PC-3 (cell line): ENCODE measurements around the gene TYRO3. TPM values are rescaled to one million over a fixed set of nuclear protein-coding genes. Genes with fewer than 3 reads are reported as not detected.

ENCODE experiments used
- ATAC-seq: fragments of 200-7000 bp; cut with Tn5 transposase; 2 replicates; pipeline ENCODE4 v1.9.1; 2020; ENCODE audit warnings: mild to moderate bottlenecking, moderate library complexity
- BruUV-seq: library from RNA; stranded (reverse); fragments of 400-500 nt; replicated peaks from 2 replicates; lab custom pipeline; 2021; lab: Mats Ljungman, UMichigan
- CTCF ChIA-PET: fragments of 300-600 bp; sonication (Branson Sonifier 250); formaldehyde crosslinking; loops from one replicate; lab custom pipeline; 2022; ENCODE audit warnings: antibody characterized with exemption; lab: Charles Lee
- POLR2A ChIA-PET: fragments of 300-600 bp; sonication (Branson Sonifier 250); formaldehyde crosslinking; loops from one replicate; lab custom pipeline; 2022; ENCODE audit warnings: antibody characterized with exemption; ENCODE audit not compliant: unreplicated experiment; lab: Charles Lee
- DNase-seq: peaks from one replicate; pipeline ENCODE4 v3.0.0-alpha.2; 2015
- H2AFZ ChIP-seq: fragments of 300-600 bp; sonication (generic); 2 replicates; pipeline ENCODE4 v1.6.0; 2016; ENCODE audit warnings: antibody characterized with exemption, low read length
- H3F3A ChIP-seq: fragments of 300-600 bp; sonication (generic); one replicate; pipeline ENCODE4 v1.6.0; 2017; ENCODE audit warnings: antibody characterized with exemption, low read length, control low read depth, mild to moderate bottlenecking; ENCODE audit not compliant: unreplicated experiment
- H3K27ac ChIP-seq: fragments of 300-600 bp; sonication (generic); 2 replicates; pipeline ENCODE4 v1.5.1; 2016; ENCODE audit warnings: mild to moderate bottlenecking, low read length
- H3K27me3 ChIP-seq: fragments of 300-600 bp; sonication (generic); 2 replicates; pipeline ENCODE4 v1.6.1; 2016; ENCODE audit warnings: low read length, mixed read lengths
- H3K36me3 ChIP-seq: fragments of 300-600 bp; sonication (generic); 2 replicates; pipeline ENCODE4 v1.6.1; 2016; ENCODE audit warnings: low read depth, mixed run types, low read length, mixed read lengths
- H3K4me1 ChIP-seq: fragments of 300-600 bp; sonication (generic); 2 replicates; pipeline ENCODE4 v1.5.1; 2016; ENCODE audit warnings: low read length; ENCODE audit not compliant: insufficient read depth
- H3K4me2 ChIP-seq: fragments of 300-600 bp; sonication (generic); 2 replicates; pipeline ENCODE4 v1.6.0; 2016; ENCODE audit warnings: low read length
- H3K4me3 ChIP-seq: fragments of 300-600 bp; sonication (generic); 2 replicates; pipeline ENCODE4 v1.5.1; 2016; ENCODE audit warnings: mild to moderate bottlenecking, low read length, mixed read lengths
- H3K79me2 ChIP-seq: fragments of 300-600 bp; sonication (generic); 2 replicates; pipeline ENCODE4 v1.6.1; 2017; ENCODE audit warnings: low read length, mixed read lengths
- H3K9ac ChIP-seq: fragments of 300-600 bp; sonication (generic); 2 replicates; pipeline ENCODE4 v1.6.0; 2016; ENCODE audit warnings: mild to moderate bottlenecking, low read length
- H3K9me2 ChIP-seq: fragments of 300-600 bp; sonication (generic); replicated peaks from 2 replicates; pipeline ENCODE4 v1.6.1; 2016; ENCODE audit warnings: mixed run types, low read length, mixed read lengths
- H3K9me3 ChIP-seq: fragments of 300-600 bp; sonication (generic); 2 replicates; pipeline ENCODE4 v1.6.1; 2016; ENCODE audit warnings: low read length, mixed read lengths
- H4K20me1 ChIP-seq: fragments of 300-600 bp; sonication (generic); 2 replicates; pipeline ENCODE4 v1.6.1; 2016; ENCODE audit warnings: low read length, mixed read lengths
- EZH2 ChIP-seq: fragments of 300-600 bp; sonication (generic); IDR thresholded peaks from one replicate; pipeline ENCODE4 v1.6.1; 2017; ENCODE audit warnings: antibody characterized with exemption, mild to moderate bottlenecking, low read length; ENCODE audit not compliant: unreplicated experiment
- EZH2phosphoT487 ChIP-seq: fragments of 300-600 bp; sonication (generic); IDR thresholded peaks from 2 replicates; pipeline ENCODE4 v1.6.1; 2018; ENCODE audit warnings: mild to moderate bottlenecking, antibody characterized with exemption, low read length, borderline replicate concordance
- intact Hi-C: fragments of 100-400 bp; cut with micrococcal nuclease; formaldehyde crosslinking; loops from 2 replicates; pipeline ENCODE4 v1.9.0; 2023
- total RNA-seq: library from RNA; depleted of rRNA; stranded (reverse); fragments of >200 nt; gene quantifications from 2 replicates; pipeline ENCODE4 v1.2.3, GENCODE V29; 2014
- TF ChIP-seq, protein P1 (sequence below): fragments of 300-600 bp; sonication (generic); conservative IDR thresholded peaks from 2 replicates; pipeline ENCODE4 v1.5.1; 2017; ENCODE audit warnings: antibody characterized with exemption, low read depth, mild to moderate bottlenecking, low read length

TYRO3 gene
- total RNA-seq, 1 experiment from 2014 or later, result 23.5 TPM

DNA sequence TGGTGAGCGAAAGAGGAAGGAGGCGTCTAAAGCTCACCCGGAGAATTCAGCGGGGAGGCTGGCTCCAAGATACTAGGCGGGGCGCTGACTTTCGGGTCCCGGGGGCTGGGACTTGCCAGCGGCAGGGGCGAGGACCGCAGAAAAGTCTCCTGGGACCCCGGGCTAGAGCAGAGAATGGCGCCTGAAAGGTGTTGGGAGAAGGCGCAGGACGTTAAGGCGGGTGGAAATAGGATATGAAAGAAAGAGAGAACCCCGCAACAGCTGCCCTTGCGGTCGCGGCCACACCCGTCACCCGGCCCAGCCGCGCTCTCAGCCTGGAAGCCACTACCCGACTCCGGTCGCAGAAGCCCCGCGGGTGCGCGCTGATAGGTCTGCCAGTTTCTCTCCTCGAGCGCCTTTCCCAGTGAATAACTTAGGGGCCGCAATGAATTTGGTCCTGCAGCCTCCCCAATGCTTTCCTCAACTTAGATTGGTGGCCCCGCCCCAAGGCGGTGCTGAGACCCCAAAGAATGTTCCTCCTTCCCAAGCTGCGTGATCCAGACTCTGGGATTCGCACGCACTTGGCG is 46.0 kb upstream of the TYRO3 start:
- Histone ChIP-seq H3K27ac (no peak overlapping the region), H3F3A (no peaks in the 10 kb centered on the region), H3K9ac (no peak overlapping the region), H3K79me2 (no peaks in the 10 kb centered on the region), H3K4me1 (peaks cover 6% of the 10 kb centered on the region), H3K36me3 (no peaks in the 10 kb centered on the region), H2AFZ (no peak overlapping the region), H3K9me2 (no peaks in the 10 kb centered on the region), H3K9me3 (no peaks in the 10 kb centered on the region), H3K27me3 (no peaks in the 10 kb centered on the region), H4K20me1 (no peaks in the 10 kb centered on the region), H3K4me2 (no peak overlapping the region), H3K4me3 (no peak overlapping the region)
- intact Hi-C loops, result no loop called here
- no peak for ATAC-seq
- CTCF ChIA-PET, result no interaction called here
- POLR2A ChIA-PET, result no interaction called here
- no TSS peak for BruUV-seq
- no peak for DNase-seq
- TF ChIP-seq, protein P1, sequence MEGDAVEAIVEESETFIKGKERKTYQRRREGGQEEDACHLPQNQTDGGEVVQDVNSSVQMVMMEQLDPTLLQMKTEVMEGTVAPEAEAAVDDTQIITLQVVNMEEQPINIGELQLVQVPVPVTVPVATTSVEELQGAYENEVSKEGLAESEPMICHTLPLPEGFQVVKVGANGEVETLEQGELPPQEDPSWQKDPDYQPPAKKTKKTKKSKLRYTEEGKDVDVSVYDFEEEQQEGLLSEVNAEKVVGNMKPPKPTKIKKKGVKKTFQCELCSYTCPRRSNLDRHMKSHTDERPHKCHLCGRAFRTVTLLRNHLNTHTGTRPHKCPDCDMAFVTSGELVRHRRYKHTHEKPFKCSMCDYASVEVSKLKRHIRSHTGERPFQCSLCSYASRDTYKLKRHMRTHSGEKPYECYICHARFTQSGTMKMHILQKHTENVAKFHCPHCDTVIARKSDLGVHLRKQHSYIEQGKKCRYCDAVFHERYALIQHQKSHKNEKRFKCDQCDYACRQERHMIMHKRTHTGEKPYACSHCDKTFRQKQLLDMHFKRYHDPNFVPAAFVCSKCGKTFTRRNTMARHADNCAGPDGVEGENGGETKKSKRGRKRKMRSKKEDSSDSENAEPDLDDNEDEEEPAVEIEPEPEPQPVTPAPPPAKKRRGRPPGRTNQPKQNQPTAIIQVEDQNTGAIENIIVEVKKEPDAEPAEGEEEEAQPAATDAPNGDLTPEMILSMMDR, result no peak
- TF ChIP-seq EZH2phosphoT487 (no peak), EZH2 (no peak)

DNA sequence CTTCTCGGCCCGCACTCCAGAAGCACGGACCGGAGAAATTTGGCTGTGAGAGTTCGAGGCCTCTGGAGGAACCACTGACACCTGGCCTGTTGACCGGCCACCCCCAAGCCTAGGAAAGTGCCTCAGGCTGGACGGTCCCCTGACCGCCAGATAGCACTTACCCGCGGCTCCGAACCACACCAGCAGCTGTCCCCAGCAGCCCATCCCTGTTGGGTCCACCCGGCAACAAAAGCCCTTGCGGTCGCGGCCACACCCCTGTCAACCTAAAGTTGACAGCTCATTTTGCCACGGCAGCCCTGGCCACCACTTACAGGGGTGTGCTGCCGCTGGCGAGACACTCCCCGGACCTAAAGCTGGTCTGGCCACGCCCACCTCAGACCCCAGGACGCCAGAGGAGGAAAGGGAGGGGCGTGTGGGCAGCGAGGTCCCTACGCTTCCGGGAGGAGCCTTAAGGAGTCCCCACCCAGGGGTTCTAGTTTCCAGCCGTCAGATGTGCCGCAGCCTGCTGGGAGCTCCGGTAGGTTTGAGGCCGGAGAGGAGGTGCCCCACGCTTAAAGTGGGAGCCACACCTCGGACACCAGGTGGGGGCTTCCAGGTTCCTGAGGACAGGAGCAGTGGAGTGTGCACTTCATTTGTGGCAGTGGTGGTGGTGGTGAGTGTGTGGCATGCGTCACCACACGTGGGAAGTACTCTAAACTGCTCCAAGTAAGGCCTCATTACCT is 45.3 kb upstream of the TYRO3 start, which contains the start of gene LTK:
TSS of gene LTK (minus strand) at position 322 of the 722 bp plus-strand sequence. CDS start at position 204, 118 bp downstream.
- Histone ChIP-seq H4K20me1 (no peaks in the 10 kb centered on the region), H3K27me3 (no peaks in the 10 kb centered on the region), H3K4me1 (peaks cover 2% of the 10 kb centered on the region; the same call in 1 of the 2 replicates), H3F3A (no peaks in the 10 kb centered on the region), H3K9me3 (no peaks in the 10 kb centered on the region), H3K4me3 (no peak within 1 kb of the TSS), H2AFZ (no peak within 1 kb of the TSS), H3K4me2 (no peak within 1 kb of the TSS), H3K9ac (no peak within 1 kb of the TSS), H3K79me2 (no peaks in the 10 kb centered on the region), H3K27ac (no peak within 1 kb of the TSS), H3K9me2 (no peaks in the 10 kb centered on the region), H3K36me3 (no peaks in the 10 kb centered on the region)
- DNase-seq (no peak), ATAC-seq (no peak)
- POLR2A ChIA-PET, result no interaction called here
- no TSS peak for BruUV-seq
- TF ChIP-seq EZH2phosphoT487 (no peak), EZH2 (no peak)
- TF ChIP-seq, protein P1, result no peak
- CTCF ChIA-PET, result no interaction called here
- intact Hi-C loops, result no loop called here

DNA sequence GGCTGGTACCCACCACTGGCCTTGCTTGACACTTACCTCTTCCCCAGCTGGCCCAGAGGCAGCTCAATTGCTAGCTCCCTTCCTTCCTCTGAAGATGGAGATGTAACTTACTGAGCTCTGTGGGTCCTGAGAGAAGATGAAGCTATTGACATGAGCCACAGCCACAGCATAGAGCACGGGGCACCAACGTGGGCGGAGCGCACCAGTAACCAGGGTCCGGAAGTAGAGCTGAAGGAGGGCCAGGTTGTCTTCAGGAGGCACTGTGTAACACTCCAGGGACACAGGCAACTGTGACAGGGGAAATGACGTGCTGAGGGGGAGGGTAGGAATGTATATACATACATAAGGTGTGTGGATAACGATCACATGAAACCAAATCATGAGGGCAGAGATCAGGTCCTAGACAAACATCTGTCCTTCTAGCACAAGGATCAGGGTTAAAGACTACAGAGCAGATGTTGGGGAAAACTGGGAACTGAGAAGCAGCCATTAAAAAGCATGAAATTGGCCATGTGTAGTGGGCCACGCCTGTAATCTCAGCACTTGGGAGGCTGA is 41.0 kb upstream of the TYRO3 start:
- TF ChIP-seq, protein P1, result no peak
- no peak for TF ChIP-seq EZH2
- TF ChIP-seq EZH2phosphoT487, result no peak
- no TSS peak for BruUV-seq
- ATAC-seq (no peak), DNase-seq (no peak)
- Histone ChIP-seq H3K4me3 (no peak overlapping the region), H3K4me1 (no peaks in the 10 kb centered on the region), H3K4me2 (no peak overlapping the region), H3F3A (no peaks in the 10 kb centered on the region), H2AFZ (no peak overlapping the region), H3K9ac (no peak overlapping the region), H3K9me2 (no peaks in the 10 kb centered on the region), H3K9me3 (no peaks in the 10 kb centered on the region), H3K79me2 (no peaks in the 10 kb centered on the region), H3K27me3 (no peaks in the 10 kb centered on the region), H4K20me1 (no peaks in the 10 kb centered on the region), H3K27ac (no peak overlapping the region), H3K36me3 (no peaks in the 10 kb centered on the region)
- ChIA-PET POLR2A (no interaction called here), CTCF (no interaction called here)
- intact Hi-C loops, result no loop called here
